Body of pancreas (tissue), 4 donors: ENCODE results near the gene TCFL5. TPM values are rescaled to one million over a fixed set of nuclear protein-coding genes. Genes with fewer than 3 reads are reported as not detected.

Source experiments
- ATAC-seq: fragments of 150-250 bp; one replicate; pipeline ENCODE4 v1.9.1; 2016
- DNase-seq, 4 donors: peaks; one replicate each; pipeline ENCODE4 v3.0.0-alpha.2; 2019
- H3K27ac ChIP-seq, 4 donors: fragments of 200-600 bp; sonication (generic); 1 replicate in 3 of 4; 2 replicates in 1 of 4; pipeline versions ENCODE4 v1.5.1 to v1.6.1; 2016 to 2019; ENCODE audit warnings: mild to moderate bottlenecking in 1 of 4, mixed read lengths in 1 of 4, moderate library complexity in 1 of 4
- H3K27me3 ChIP-seq, 2 donors: fragments of 200-600 bp; sonication (generic); one replicate each; pipeline ENCODE4 v1.6.0; 2016; ENCODE audit warnings: mild to moderate bottlenecking in 1 of 2
- H3K36me3 ChIP-seq, 2 donors: fragments of 200-600 bp; sonication (generic); replicated peaks in 1 of 2; 2 replicates each; pipeline ENCODE4 v1.5.1; 2016; ENCODE audit warnings: low read depth in 2 of 2; ENCODE audit not compliant: insufficient read depth in 1 of 2
- H3K4me1 ChIP-seq: fragments of 200-600 bp; sonication (generic); one replicate; pipeline ENCODE4 v1.6.0; 2016
- H3K4me3 ChIP-seq, 2 donors: fragments of 200-600 bp; sonication (generic); 1 replicate in 1 of 2; 2 replicates in 1 of 2; pipeline ENCODE4 v1.5.1; 2016 to 2019
- H3K9me3 ChIP-seq, 3 donors: fragments of 200-600 bp; sonication (generic); 1 replicate in 2 of 3; 2 replicates in 1 of 3; pipeline ENCODE4 v1.5.1; 2016
- CTCF ChIP-seq, 7 experiments: fragments of 450-650 bp in 4 of 7; fragments of 200-600 bp in 3 of 7; sonication (generic) in 3 of 7; IDR thresholded peaks; one replicate each; pipeline ENCODE4 v1.5.1; 2016 to 2019; ENCODE audit warnings: antibody characterized with exemption in 7 of 7
- POLR2A ChIP-seq, 3 donors: fragments of 450-650 bp; IDR thresholded peaks; one replicate each; pipeline ENCODE4 v1.6.1; 2016; ENCODE audit warnings: antibody characterized with exemption in 3 of 3, mild to moderate bottlenecking in 2 of 3
- WGBS, 2 donors: methylation state at CpG; one replicate each; pipeline ENCODE4 v1.1.5; 2017; 5-methylcytosine and 5-hydroxymethylcytosine counted together
- intact Hi-C: fragments of 100-400 bp; cut with DNase I; formaldehyde crosslinking; loops from one replicate; pipeline ENCODE4 v1.15.1; 2023
- small RNA-seq: library from RNA; depleted of rRNA; stranded (forward); fragments of <200 nt; gene quantifications from one replicate; pipeline ENCODE3, GENCODE V24; 2016
- total RNA-seq, 2 donors: library from RNA; depleted of rRNA; stranded (reverse); fragments of >200 nt; gene quantifications; one replicate each; pipeline ENCODE4 v1.1.0, GENCODE V29; 2016

Gene TCFL5
- total RNA-seq, 2 donors from 2014 or later = 2.0 to 7.5 TPM

- TF ChIP-seq POLR2A (IDR thresholded peaks at IDR 0.05) = no peak
- TF ChIP-seq CTCF (IDR thresholded peaks at IDR 0.05) = peak; percentile 74 to 95 (median 87)
- ATAC-seq (peak; percentile 9), DNase-seq (peak; percentile 77 to 86 (median 82))
- no peaks in the 10 kb centered on the region for H3K36me3 ChIP-seq
- intact Hi-C loops = no loop called here
- no peaks in the 10 kb centered on the region for H3K9me3 ChIP-seq
- no peak overlapping the region for H3K27ac ChIP-seq
- no peak overlapping the region for H3K4me3 ChIP-seq
- WGBS, 2 donors = 31 to 37% methylated on average over 21 to 23 of the region's 23 CpGs
- peaks cover 18% of the 10 kb centered on the region for H3K4me1 ChIP-seq
- no peaks in the 10 kb centered on the region for H3K27me3 ChIP-seq
Measured at GRCh38 chr20:62791301-62792181, 70.1 kb downstream of the TCFL5 start.

Small RNA genes within 50 kb of the gene (small RNA-seq; reads per million reads assigned to genes)
- gene DPH3P1 = not detected

Other genes with a start within 250 kb of the TCFL5 start
- 1 to 10 TPM; 2.6 to 6.2 TPM for gene SLCO4A1, start 219.3 kb downstream of the TCFL5 start, total RNA-seq
- gene NTSR1, start 153.0 kb downstream of the TCFL5 start, total RNA-seq = not detected
- 10 to 100 TPM in 1 of 2 donors, 1 to 10 TPM in 1; 7.0 to 10.2 TPM for gene MRGBP, start 65.3 kb downstream of the TCFL5 start, total RNA-seq
- 10 to 100 TPM; 46.4 to 47.8 TPM for gene OGFR, start 57.0 kb downstream of the TCFL5 start, total RNA-seq
- 10 to 100 TPM; 25.2 to 69.5 TPM for gene COL9A3, start 44.8 kb downstream of the TCFL5 start, total RNA-seq
- gene DIDO1, start 64.7 kb upstream of the TCFL5 start, total RNA-seq = 10 to 100 TPM; 38.4 to 51.7 TPM
- 10 to 100 TPM; 26.2 to 29.7 TPM for gene GID8, start 76.3 kb upstream of the TCFL5 start, total RNA-seq
- 1 to 10 TPM in 1 of 2 donors, under 1 TPM in 1; 0.78 to 4.9 TPM for gene SLC17A9, start 90.9 kb upstream of the TCFL5 start, total RNA-seq
- gene BHLHE23, start 145.1 kb upstream of the TCFL5 start, total RNA-seq = not detected